T follicular helper cell (primary cell): ENCODE data around the gene TBC1D10A.

Experiments used
- DNase-seq: peaks from one replicate; pipeline ENCODE4 v3.0.0-alpha.2; 2020; ENCODE audit warnings: low read depth

Gene TBC1D10A

GRCh38 chr22:30245985-30246813 is 80.5 kb downstream of the TBC1D10A start, which contains the start of gene LIF:
Gene LIF (minus strand): TSS chr22:30246759. CDS start chr22:30246695, 64 bp downstream.
- DNase-seq = peak; percentile 20

GRCh38 chr22:30245181-30245984 is 81.4 kb downstream of the TBC1D10A start:
- no peak for DNase-seq

GRCh38 chr22:30244641-30245040 is 82.1 kb downstream of the TBC1D10A start:
- no peak for DNase-seq

- DNase-seq = no peak
Observed at GRCh38 chr22:30244066-30244465, 82.7 kb downstream of the TBC1D10A start.

- no peak for DNase-seq
Observed at GRCh38 chr22:30243661-30244060, 83.1 kb downstream of the TBC1D10A start.
